ENCODE measurements around the gene C3orf18.
A peak's percentile ranks its signal among the peaks of the same experiment; 100 is the strongest.

Gene C3orf18

GRCh38 chr3:50551054-50551659 lies 16.4 kb downstream of the C3orf18 start:
- ChIA-PET POLR2A (interaction anchor here (1.0 kb wide), 1 partner anchor 18 kb away, joined by 3 read pairs; the partner anchor contains the start of gene HEMK1), CTCF (interaction anchor here (0.8 to 3.0 kb wide), 5 partner anchors 9 to 32 kb away, joined by 3 to 10 read pairs (median 3); no protein-coding TSS in a partner anchor)
- TF ChIP-seq FOXK2 (IDR thresholded peaks at IDR 0.05) (no peak), LEF1 (IDR thresholded peaks at IDR 0.05; ENCODE audit: borderline replicate concordance) (no peak), L3MBTL2 (conservative IDR thresholded peaks at IDR 0.05) (no peak), FOXA1 (IDR thresholded peaks at IDR 0.05) (no peak), ZNF384 (IDR thresholded peaks at IDR 0.05) (no peak), ELF4 (IDR thresholded peaks at IDR 0.05) (no peak), PKNOX1 (IDR thresholded peaks at IDR 0.05) (no peak)
- DNase-seq (ENCODE audit: extremely low spot score) = no peak

GRCh38 chr3:50550079-50550736 lies 17.3 kb downstream of the C3orf18 start:
- no peak for TF ChIP-seq FOXA1 (IDR thresholded peaks at IDR 0.05)
- TF ChIP-seq L3MBTL2 (conservative IDR thresholded peaks at IDR 0.05) = no peak
- no peak for TF ChIP-seq SUZ12 (IDR thresholded peaks at IDR 0.05)
- TF ChIP-seq TARDBP (IDR thresholded peaks at IDR 0.05) = no peak
- TF ChIP-seq CTBP1 (IDR thresholded peaks at IDR 0.05; ENCODE audit: borderline replicate concordance) = no peak
- no peak for TF ChIP-seq BHLHE40 (IDR thresholded peaks at IDR 0.05; ENCODE audit: borderline replicate concordance)
- no peak for TF ChIP-seq LEF1 (IDR thresholded peaks at IDR 0.05; ENCODE audit: borderline replicate concordance)
- no peak for TF ChIP-seq PKNOX1 (IDR thresholded peaks at IDR 0.05)
- no peak for TF ChIP-seq ELF4 (IDR thresholded peaks at IDR 0.05)
- no peak for TF ChIP-seq NFRKB (IDR thresholded peaks at IDR 0.05)
- TF ChIP-seq SP1 (IDR thresholded peaks at IDR 0.05) = no peak
- no peak for TF ChIP-seq FOXK2 (IDR thresholded peaks at IDR 0.05)
- TF ChIP-seq ARNT (IDR thresholded peaks at IDR 0.05) = no peak
- ChIA-PET POLR2A (interaction anchor here (1.5 to 2.0 kb wide), 2 partner anchors 19 to 213 kb away, joined by 4 to 7 read pairs; partner anchors contain the start of gene HEMK1), CTCF (interaction anchor here (0.7 to 3.0 kb wide), 7 partner anchors 8 to 179 kb away, joined by 3 to 10 read pairs (median 5); partner anchors contain the start of gene CISH)
- DNase-seq (ENCODE audit: extremely low spot score) = peak; percentile 79

- TF ChIP-seq SUZ12 (IDR thresholded peaks at IDR 0.05) = no peak
- no peak for TF ChIP-seq L3MBTL2 (conservative IDR thresholded peaks at IDR 0.05)
- no peak for TF ChIP-seq SP1 (IDR thresholded peaks at IDR 0.05)
- TF ChIP-seq FOXM1 (IDR thresholded peaks at IDR 0.05; ENCODE audit: borderline replicate concordance) = no peak
- TF ChIP-seq TARDBP (IDR thresholded peaks at IDR 0.05) = no peak
- TF ChIP-seq CTBP1 (IDR thresholded peaks at IDR 0.05; ENCODE audit: borderline replicate concordance) = no peak
- TF ChIP-seq ARNT (IDR thresholded peaks at IDR 0.05) = no peak
- no peak for TF ChIP-seq FOXK2 (IDR thresholded peaks at IDR 0.05)
- no peak for TF ChIP-seq LEF1 (IDR thresholded peaks at IDR 0.05; ENCODE audit: borderline replicate concordance)
- no peak for TF ChIP-seq ZNF384 (IDR thresholded peaks at IDR 0.05)
- no peak for TF ChIP-seq ELF4 (IDR thresholded peaks at IDR 0.05)
- TF ChIP-seq BHLHE40 (IDR thresholded peaks at IDR 0.05; ENCODE audit: borderline replicate concordance) = no peak
- no peak for TF ChIP-seq NFRKB (IDR thresholded peaks at IDR 0.05)
- TF ChIP-seq PKNOX1 (IDR thresholded peaks at IDR 0.05) = no peak
- no peak for TF ChIP-seq FOXA1 (IDR thresholded peaks at IDR 0.05)
- no peak for TF ChIP-seq HDGF (IDR thresholded peaks at IDR 0.05; ENCODE audit: borderline replicate concordance)
- ChIA-PET CTCF (interaction anchor here (0.6 to 2.0 kb wide), 3 partner anchors 63 to 178 kb away, joined by 4 to 6 read pairs (median 5); partner anchors contain the start of gene CISH), POLR2A (interaction anchor here (1.5 to 2.0 kb wide), 2 partner anchors 20 to 212 kb away, joined by 4 to 7 read pairs; partner anchors contain the start of gene HEMK1)
- no peak for DNase-seq (ENCODE audit: extremely low spot score)
Measured at GRCh38 chr3:50549226-50549625, 18.3 kb downstream of the C3orf18 start.

GRCh38 chr3:50545781-50546180 lies 21.8 kb downstream of the C3orf18 start:
- DNase-seq (ENCODE audit: extremely low spot score) = no peak
- no peak for TF ChIP-seq CTBP1 (IDR thresholded peaks at IDR 0.05; ENCODE audit: borderline replicate concordance)
- no peak for TF ChIP-seq NFRKB (IDR thresholded peaks at IDR 0.05)
- TF ChIP-seq SUZ12 (IDR thresholded peaks at IDR 0.05) = no peak
- no peak for TF ChIP-seq HDGF (IDR thresholded peaks at IDR 0.05; ENCODE audit: borderline replicate concordance)
- TF ChIP-seq L3MBTL2 (conservative IDR thresholded peaks at IDR 0.05) = no peak
- no peak for TF ChIP-seq ZNF384 (IDR thresholded peaks at IDR 0.05)
- no peak for TF ChIP-seq LEF1 (IDR thresholded peaks at IDR 0.05; ENCODE audit: borderline replicate concordance)
- no peak for TF ChIP-seq SP1 (IDR thresholded peaks at IDR 0.05)
- TF ChIP-seq FOXA1 (IDR thresholded peaks at IDR 0.05) = no peak
- TF ChIP-seq PKNOX1 (IDR thresholded peaks at IDR 0.05) = no peak
- TF ChIP-seq BHLHE40 (IDR thresholded peaks at IDR 0.05; ENCODE audit: borderline replicate concordance) = no peak
- ChIA-PET POLR2A (no interaction called here), CTCF (interaction anchor here (0.7 kb wide), 2 partner anchors 22 to 281 kb away, joined by 3 to 9 read pairs; no protein-coding TSS in a partner anchor)
